ENCODE results near the gene C2. TPM values are rescaled to one million over a fixed set of nuclear protein-coding genes. Genes with fewer than 3 reads are reported as not detected.
A peak's percentile ranks its signal among the peaks of the same experiment; 100 is the strongest.

C2 gene
- total RNA-seq, 3 donors from 2014 or later: 10.2 to 54.2 (median 15.4) TPM

DNA sequence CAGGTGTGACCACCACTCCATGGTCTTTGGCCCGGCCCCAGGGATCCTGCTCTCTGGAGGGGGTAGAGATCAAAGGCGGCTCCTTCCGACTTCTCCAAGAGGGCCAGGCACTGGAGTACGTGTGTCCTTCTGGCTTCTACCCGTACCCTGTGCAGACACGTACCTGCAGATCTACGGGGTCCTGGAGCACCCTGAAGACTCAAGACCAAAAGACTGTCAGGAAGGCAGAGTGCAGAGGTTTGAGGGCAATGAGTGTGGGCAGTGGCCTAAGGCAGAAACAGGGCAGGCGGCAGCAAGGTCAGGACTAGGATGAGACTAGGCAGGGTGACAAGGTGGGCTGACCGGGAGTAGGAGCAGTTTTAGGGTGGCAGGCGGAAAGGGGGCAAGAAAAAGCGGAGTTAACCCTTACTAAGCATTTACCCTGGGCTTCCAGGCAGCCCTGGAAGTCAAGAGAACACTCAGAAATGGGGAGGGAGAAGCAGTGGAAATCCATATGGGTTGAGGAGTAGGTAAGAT is 18.9 kb downstream of the C2 start:
- Histone ChIP-seq H3K9me3 (no peaks in the 10 kb centered on the region), H3K27ac (peak overlapping the region; percentile 93 to 98), H3K4me3 (peak overlapping the region; percentile 10 to 63 (median 39)), H3K36me3 (no peaks in the 10 kb centered on the region), H3K27me3 (no peaks in the 10 kb centered on the region), H3K4me1 (peaks cover 10 to 17% of the 10 kb centered on the region in 2 donors)
- no peak for DNase-seq (ENCODE audit: low spot score in 2 of 2)
- intact Hi-C loops (cut with DNase I; ENCODE audit: low total_unique reads): no loop called here
- TF ChIP-seq POLR2AphosphoS5 (IDR thresholded peaks at IDR 0.05) (no peak), POLR2A (IDR thresholded peaks at IDR 0.05) (no peak)
- TF ChIP-seq, protein P1, sequence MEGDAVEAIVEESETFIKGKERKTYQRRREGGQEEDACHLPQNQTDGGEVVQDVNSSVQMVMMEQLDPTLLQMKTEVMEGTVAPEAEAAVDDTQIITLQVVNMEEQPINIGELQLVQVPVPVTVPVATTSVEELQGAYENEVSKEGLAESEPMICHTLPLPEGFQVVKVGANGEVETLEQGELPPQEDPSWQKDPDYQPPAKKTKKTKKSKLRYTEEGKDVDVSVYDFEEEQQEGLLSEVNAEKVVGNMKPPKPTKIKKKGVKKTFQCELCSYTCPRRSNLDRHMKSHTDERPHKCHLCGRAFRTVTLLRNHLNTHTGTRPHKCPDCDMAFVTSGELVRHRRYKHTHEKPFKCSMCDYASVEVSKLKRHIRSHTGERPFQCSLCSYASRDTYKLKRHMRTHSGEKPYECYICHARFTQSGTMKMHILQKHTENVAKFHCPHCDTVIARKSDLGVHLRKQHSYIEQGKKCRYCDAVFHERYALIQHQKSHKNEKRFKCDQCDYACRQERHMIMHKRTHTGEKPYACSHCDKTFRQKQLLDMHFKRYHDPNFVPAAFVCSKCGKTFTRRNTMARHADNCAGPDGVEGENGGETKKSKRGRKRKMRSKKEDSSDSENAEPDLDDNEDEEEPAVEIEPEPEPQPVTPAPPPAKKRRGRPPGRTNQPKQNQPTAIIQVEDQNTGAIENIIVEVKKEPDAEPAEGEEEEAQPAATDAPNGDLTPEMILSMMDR (IDR thresholded peaks at IDR 0.05): no peak

DNA sequence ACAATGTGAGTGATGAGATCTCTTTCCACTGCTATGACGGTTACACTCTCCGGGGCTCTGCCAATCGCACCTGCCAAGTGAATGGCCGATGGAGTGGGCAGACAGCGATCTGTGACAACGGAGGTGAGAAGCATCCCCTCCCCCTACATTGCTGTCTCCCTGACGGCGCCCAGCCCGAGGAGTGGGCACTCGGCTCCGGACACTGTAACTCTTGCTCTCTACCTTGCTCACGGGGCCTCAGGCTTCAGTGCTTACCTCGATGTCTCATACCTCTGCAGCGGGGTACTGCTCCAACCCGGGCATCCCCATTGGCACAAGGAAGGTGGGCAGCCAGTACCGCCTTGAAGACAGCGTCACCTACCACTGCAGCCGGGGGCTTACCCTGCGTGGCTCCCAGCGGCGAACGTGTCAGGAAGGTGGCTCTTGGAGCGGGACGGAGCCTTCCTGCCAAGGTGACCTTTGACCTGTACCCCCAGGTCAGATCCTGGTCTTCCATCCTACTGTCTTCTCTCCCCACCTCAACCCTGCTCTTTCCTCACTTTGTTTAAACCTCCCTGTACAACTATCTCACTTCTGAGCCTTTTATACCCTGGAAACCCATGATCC is 19.7 kb downstream of the C2 start:
- no peaks in the 10 kb centered on the region for H3K27me3 ChIP-seq
- H3K4me3 ChIP-seq: peak overlapping the region in 1 of 3 donors; percentile 5
- peak overlapping the region in 1 of 2 donors; percentile 98 for H3K27ac ChIP-seq
- no peaks in the 10 kb centered on the region for H3K9me3 ChIP-seq
- peaks cover 10 to 17% of the 10 kb centered on the region in 2 donors for H3K4me1 ChIP-seq
- TF ChIP-seq, protein P1 (IDR thresholded peaks at IDR 0.05): no peak
- TF ChIP-seq POLR2AphosphoS5 (IDR thresholded peaks at IDR 0.05) (no peak), POLR2A (IDR thresholded peaks at IDR 0.05) (no peak)
- no peaks in the 10 kb centered on the region for H3K36me3 ChIP-seq
- DNase-seq (ENCODE audit: low spot score in 2 of 2): no peak
- intact Hi-C loops (cut with DNase I; ENCODE audit: low total_unique reads): no loop called here

DNA sequence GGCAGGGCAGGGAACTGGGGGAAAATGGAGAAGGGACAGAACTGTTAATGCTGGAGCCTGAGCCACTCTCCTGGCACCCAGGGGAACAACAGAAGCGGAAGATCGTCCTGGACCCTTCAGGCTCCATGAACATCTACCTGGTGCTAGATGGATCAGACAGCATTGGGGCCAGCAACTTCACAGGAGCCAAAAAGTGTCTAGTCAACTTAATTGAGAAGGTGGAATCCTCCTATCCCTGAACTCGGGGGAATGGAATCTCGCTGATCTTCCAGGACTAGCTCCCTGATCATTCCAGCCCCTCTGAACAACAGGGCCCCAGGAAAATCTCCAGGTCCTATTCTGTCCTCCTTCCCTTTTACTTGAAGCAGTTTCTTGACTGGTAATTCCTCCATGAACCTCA is 20.3 kb downstream of the C2 start:
- intact Hi-C loops (cut with DNase I; ENCODE audit: low total_unique reads): no loop called here
- Histone ChIP-seq H3K27me3 (no peaks in the 10 kb centered on the region), H3K27ac (peak overlapping the region in 1 of 2 donors; percentile 98), H3K9me3 (no peaks in the 10 kb centered on the region), H3K36me3 (no peaks in the 10 kb centered on the region), H3K4me1 (peaks cover 10 to 17% of the 10 kb centered on the region in 2 donors), H3K4me3 (no peak overlapping the region)
- TF ChIP-seq, protein P1 (IDR thresholded peaks at IDR 0.05): no peak
- TF ChIP-seq POLR2A (IDR thresholded peaks at IDR 0.05) (no peak), POLR2AphosphoS5 (IDR thresholded peaks at IDR 0.05) (no peak)
- no peak for DNase-seq (ENCODE audit: low spot score in 2 of 2)

DNA sequence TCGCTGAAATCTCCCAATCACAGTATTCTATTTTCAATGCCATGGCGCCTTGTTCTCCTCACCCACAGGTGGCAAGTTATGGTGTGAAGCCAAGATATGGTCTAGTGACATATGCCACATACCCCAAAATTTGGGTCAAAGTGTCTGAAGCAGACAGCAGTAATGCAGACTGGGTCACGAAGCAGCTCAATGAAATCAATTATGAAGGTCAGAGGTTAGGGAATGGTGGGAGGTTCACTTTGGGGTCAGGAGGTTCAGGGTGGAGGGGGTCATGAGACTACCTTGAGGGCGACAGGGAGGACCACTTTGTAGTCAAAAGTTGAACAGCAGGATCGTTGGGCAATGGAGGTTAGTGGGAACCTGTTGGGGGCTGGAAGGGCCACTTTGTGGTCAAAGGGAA is 20.8 kb downstream of the C2 start:
- intact Hi-C loops (cut with DNase I; ENCODE audit: low total_unique reads): no loop called here
- Histone ChIP-seq H3K27ac (peak overlapping the region in 1 of 2 donors; percentile 98), H3K27me3 (no peaks in the 10 kb centered on the region), H3K9me3 (no peaks in the 10 kb centered on the region), H3K4me1 (peaks cover 10 to 17% of the 10 kb centered on the region in 2 donors), H3K36me3 (no peaks in the 10 kb centered on the region), H3K4me3 (no peak overlapping the region)
- TF ChIP-seq, protein P1 (IDR thresholded peaks at IDR 0.05): no peak
- no peak for TF ChIP-seq POLR2AphosphoS5 (IDR thresholded peaks at IDR 0.05)
- no peak for TF ChIP-seq POLR2A (IDR thresholded peaks at IDR 0.05)
- DNase-seq (ENCODE audit: low spot score in 2 of 2): no peak

DNA sequence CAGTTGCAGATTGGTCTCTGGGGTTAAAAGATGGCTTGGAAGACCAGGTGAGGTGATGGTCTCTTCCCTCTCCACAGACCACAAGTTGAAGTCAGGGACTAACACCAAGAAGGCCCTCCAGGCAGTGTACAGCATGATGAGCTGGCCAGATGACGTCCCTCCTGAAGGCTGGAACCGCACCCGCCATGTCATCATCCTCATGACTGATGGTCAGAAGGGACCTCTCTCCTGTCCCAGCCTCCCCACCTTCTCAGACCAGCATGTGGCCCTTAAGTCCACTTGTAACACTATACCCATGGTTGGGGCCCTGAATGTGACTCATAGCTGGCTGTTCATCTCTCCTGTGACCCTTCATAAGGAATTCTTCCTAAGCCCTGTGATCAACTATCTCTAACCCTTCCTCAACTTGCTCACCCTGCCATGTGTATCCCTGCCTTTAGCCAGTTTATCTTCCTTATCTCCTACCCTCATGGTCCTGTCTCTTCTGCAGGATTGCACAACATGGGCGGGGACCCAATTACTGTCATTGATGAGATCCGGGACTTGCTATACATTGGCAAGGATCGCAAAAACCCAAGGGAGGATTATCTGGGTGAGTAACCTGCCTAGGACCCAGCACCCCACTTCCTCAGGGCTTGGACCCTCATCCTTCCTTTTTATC is 21.4 kb downstream of the C2 start:
- no peak for DNase-seq (ENCODE audit: low spot score in 2 of 2)
- no peaks in the 10 kb centered on the region for H3K27me3 ChIP-seq
- no peaks in the 10 kb centered on the region for H3K9me3 ChIP-seq
- H3K36me3 ChIP-seq: no peaks in the 10 kb centered on the region
- intact Hi-C loops (cut with DNase I; ENCODE audit: low total_unique reads): no loop called here
- H3K4me3 ChIP-seq: no peak overlapping the region
- H3K27ac ChIP-seq: peak overlapping the region in 1 of 2 donors; percentile 98
- TF ChIP-seq POLR2AphosphoS5 (IDR thresholded peaks at IDR 0.05) (no peak), POLR2A (IDR thresholded peaks at IDR 0.05) (no peak)
- TF ChIP-seq, protein P1 (IDR thresholded peaks at IDR 0.05): no peak
- H3K4me1 ChIP-seq: peaks cover 10 to 17% of the 10 kb centered on the region in 2 donors
